HCT116 (cell line): ENCODE data around the gene RGS2. TPM values are rescaled to one million over a fixed set of nuclear protein-coding genes. Genes with fewer than 3 reads are reported as not detected.

Experiments used
- EZH2phosphoT487 ChIP-seq: fragments of 200-600 bp; IDR thresholded peaks from 2 replicates; pipeline ENCODE4 v1.6.1; 2018; ENCODE audit warnings: antibody characterized with exemption, borderline replicate concordance
- SIN3A ChIP-seq: IDR thresholded peaks from 2 replicates; pipeline ENCODE4 v1.6.1; 2012; ENCODE audit warnings: low read depth
- ZBTB33 ChIP-seq: IDR thresholded peaks from 2 replicates; pipeline ENCODE4 v1.6.1; 2011; ENCODE audit warnings: mild to moderate bottlenecking, low read length, moderate library complexity; ENCODE audit not compliant: insufficient replicate concordance; ENCODE audit errors: extremely low read depth
- ZNF274 ChIP-seq: fragments of 200-500 bp; sonication (Bioruptor generic); IDR thresholded peaks from 2 replicates; pipeline ENCODE4 v1.6.1; 2014; ENCODE audit warnings: mild to moderate bottlenecking, low read depth, low read length, inconsistent platforms
- total RNA-seq: library from RNA; stranded (reverse); gene quantifications from one replicate; pipeline ENCODE4 v1.2.1, GENCODE V29; 2021; ENCODE audit not compliant: unreplicated experiment

Gene RGS2
- total RNA-seq, 1 experiment from 2014 or later: 21.1 TPM

GRCh38 chr1:192861860-192862259 is 53.0 kb downstream of the RGS2 start (continued):
- TF ChIP-seq ZBTB33: no peak
- TF ChIP-seq SIN3A: no peak
- no peak for TF ChIP-seq ZNF274
- TF ChIP-seq EZH2phosphoT487: no peak

Other genes starting within 250 kb of the RGS2 start
- not detected for gene RGS1, start 233.3 kb upstream of the RGS2 start, total RNA-seq
- not detected for gene RGS13, start 172.9 kb upstream of the RGS2 start, total RNA-seq